Kidney epithelial cell (primary cell): ENCODE data around the gene ZCCHC14. TPM values are rescaled to one million over a fixed set of nuclear protein-coding genes. Genes with fewer than 3 reads are reported as not detected.

ENCODE experiments used
- DNase-seq: peaks from one replicate; pipeline ENCODE4 v3.0.0-alpha.2; 2010; ENCODE audit warnings: low read depth
- H3K27me3 ChIP-seq: 2 replicates; pipeline ENCODE4 v1.6.0; 2011; ENCODE audit warnings: low read length; ENCODE audit not compliant: control insufficient read depth, insufficient read depth
- H3K36me3 ChIP-seq: 2 replicates; pipeline ENCODE4 v1.5.1; 2011; ENCODE audit warnings: low read length; ENCODE audit not compliant: control insufficient read depth, insufficient read depth
- H3K4me3 ChIP-seq: 2 replicates; pipeline ENCODE4 v1.5.1; 2011; ENCODE audit warnings: low read depth, mild to moderate bottlenecking, control low read depth, low read length
- total RNA-seq: library from RNA; depleted of rRNA; stranded (reverse); fragments of >200 nt; gene quantifications from 2 replicates; pipeline ENCODE4 v1.2.3, GENCODE V29; 2015
- TF ChIP-seq, protein P1 (sequence below): IDR thresholded peaks from 2 replicates; pipeline ENCODE4 v1.5.1; 2011; ENCODE audit warnings: mild to moderate bottlenecking, moderate library complexity, low read length, control low read depth, inconsistent platforms; ENCODE audit not compliant: insufficient read depth, poor library complexity, severe bottlenecking

The ZCCHC14 gene
- total RNA-seq, 1 donor from 2014 or later: 34.6 TPM

DNA sequence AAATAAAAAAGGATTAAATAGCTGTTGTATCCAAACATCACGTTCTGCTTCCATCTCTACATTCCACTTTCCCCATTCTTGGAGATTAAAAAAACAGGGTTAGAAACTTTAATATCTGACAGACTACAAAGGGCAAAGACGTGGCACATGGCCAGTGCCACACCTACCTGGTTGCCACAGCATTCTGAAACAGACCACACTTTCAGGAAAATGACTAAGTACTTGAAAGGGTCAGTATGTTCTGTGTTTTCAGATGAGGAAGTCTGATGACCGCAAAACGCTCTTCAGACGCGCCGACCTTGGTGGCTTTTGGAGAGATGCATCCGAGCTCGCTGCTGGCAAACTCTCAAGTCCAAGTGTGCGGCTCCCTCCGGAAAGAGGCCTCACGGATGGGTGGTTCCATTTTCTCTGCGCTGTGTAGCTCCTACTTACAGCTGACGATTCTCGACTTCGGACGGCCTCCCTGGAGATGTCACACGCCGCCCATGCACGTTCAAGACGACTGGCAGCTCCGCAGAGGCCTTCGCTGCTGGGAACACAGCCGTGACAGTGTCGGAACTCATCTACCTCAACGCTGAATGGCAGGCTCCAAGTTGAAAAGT is 85.2 kb downstream of the ZCCHC14 start:
- Histone ChIP-seq H3K4me3 (no peak overlapping the region), H3K36me3 (peaks cover 6% of the 10 kb centered on the region), H3K27me3 (no peaks in the 10 kb centered on the region)
- DNase-seq: no peak
- TF ChIP-seq, protein P1, sequence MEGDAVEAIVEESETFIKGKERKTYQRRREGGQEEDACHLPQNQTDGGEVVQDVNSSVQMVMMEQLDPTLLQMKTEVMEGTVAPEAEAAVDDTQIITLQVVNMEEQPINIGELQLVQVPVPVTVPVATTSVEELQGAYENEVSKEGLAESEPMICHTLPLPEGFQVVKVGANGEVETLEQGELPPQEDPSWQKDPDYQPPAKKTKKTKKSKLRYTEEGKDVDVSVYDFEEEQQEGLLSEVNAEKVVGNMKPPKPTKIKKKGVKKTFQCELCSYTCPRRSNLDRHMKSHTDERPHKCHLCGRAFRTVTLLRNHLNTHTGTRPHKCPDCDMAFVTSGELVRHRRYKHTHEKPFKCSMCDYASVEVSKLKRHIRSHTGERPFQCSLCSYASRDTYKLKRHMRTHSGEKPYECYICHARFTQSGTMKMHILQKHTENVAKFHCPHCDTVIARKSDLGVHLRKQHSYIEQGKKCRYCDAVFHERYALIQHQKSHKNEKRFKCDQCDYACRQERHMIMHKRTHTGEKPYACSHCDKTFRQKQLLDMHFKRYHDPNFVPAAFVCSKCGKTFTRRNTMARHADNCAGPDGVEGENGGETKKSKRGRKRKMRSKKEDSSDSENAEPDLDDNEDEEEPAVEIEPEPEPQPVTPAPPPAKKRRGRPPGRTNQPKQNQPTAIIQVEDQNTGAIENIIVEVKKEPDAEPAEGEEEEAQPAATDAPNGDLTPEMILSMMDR: no peak

DNA sequence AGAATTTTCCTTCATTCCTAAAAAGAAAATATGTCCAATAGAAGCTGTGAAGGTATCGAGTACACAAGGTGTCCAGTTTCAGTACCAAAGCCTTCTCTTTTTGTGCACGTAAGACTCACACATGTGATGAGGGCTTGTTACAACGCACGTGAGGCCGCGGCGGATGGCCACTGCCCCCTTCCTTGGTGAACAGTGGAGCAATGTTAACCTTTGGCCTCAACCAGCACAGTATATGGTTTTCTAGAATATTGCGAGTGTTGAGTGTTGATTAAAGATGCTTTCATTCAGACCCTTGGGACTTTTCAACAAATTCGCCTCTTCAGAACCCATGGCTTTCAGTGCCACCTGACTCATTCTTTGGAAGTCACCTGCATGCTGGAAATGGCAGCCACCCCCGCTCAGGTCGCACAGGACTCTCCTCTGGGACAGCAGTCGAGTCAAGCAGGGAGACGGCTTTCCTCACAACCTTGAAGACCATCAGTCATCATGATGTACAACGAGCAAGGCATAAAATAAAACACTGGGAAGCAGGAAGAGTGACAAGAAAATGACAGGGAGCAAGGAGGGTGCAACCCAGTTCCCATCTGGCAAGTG is 86.2 kb downstream of the ZCCHC14 start:
- Histone ChIP-seq H3K27me3 (no peaks in the 10 kb centered on the region), H3K4me3 (no peak overlapping the region), H3K36me3 (peaks cover 6% of the 10 kb centered on the region)
- TF ChIP-seq, protein P1: no peak
- no peak for DNase-seq

DNA sequence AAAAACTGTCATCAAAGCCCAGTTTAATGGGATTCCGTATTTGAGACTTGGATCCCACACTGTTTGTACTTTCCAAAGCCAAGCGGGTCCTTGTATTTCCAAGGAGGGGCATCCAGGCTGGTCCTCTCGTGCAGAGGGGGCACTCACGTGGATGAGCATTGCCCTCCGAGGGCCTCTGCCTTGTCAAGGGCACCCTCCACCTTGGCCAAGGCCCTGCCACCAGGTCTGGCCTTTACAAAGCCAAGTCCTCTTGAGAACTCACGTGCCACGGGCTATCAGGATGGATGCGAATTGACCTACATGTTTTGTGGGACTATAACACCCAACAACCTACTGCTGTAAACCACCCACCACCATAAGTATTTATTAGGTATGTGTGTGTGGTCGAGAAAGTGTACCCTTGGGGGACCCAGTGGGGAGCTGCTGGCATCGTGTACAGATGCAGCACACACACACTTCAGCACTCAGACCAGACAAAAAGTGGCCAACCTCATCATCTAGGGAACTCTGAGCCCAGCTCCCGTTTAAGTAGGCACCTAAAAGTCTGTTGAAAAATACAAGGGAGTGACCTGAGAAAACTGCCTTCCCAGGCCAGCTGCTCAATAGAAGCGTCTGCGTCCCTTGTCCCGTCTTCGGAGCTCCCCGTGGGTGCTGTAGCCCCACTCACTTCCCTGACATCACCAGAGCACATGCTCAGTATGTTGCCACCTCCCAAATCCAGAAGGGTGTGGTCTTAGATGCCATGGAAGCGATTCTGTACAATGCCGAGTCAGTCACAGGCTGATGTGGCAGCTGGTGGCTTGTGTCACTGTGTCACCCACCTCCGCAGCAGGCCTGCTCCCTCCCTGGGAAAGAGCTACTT is 87.8 kb downstream of the ZCCHC14 start:
- no peak for DNase-seq
- Histone ChIP-seq H3K36me3 (peaks cover 6% of the 10 kb centered on the region), H3K27me3 (no peaks in the 10 kb centered on the region), H3K4me3 (no peak overlapping the region)
- TF ChIP-seq, protein P1: no peak

DNA sequence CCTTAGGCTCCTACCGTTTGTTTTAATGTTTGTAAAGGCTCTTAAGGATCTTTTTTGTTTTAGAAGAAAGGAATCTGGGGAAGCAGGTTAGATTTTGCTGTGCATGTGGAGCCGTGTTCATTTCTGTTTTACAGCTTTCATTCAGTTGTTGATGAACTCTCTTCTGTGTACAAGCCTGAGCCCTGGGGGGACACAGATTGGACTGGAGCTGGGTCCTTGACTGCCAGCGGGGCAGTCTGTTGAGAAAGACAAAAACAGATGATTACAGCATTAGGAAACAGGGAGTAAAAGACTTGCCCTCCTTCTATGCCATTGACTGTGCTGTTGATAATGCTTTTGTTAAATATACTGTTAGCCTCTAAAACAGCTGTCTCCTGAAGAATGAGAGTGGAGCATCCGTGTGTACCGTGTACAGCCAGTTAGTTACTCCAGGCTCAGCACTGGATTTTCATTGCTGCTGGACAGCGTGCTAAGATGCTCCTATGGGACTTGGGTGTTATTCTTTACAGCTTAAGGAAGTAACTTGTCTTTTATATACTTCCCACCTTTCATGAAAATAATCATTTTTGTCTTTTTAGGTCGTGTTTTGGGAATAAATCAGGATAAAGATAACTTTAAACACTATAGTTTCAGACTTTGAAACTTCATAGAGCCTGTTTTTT is 97.5 kb downstream of the ZCCHC14 start:
- DNase-seq: no peak
- no peaks in the 10 kb centered on the region for H3K27me3 ChIP-seq
- TF ChIP-seq, protein P1: no peak
- no peak overlapping the region for H3K4me3 ChIP-seq
- no peaks in the 10 kb centered on the region for H3K36me3 ChIP-seq

DNA sequence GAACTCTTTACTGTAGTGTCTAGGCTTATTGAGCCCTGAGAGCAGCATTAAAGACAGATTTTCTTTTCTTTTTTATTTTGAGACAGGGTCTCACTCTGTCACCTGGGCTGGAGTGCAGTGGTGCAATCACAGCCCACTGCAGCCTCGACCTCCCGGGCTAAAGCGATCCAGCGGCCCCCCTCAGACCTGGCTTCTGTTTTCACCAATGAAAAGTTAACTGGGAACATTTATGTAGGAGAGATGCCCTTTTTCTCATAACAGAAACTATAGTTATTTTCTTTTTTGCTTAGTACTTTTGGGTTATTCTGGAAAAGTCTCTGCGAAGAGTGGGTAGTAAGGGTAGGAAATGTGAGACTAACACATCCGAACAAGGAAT is 99.2 kb downstream of the ZCCHC14 start:
- no peak for DNase-seq
- TF ChIP-seq, protein P1: no peak
- H3K27me3 ChIP-seq: no peaks in the 10 kb centered on the region
- H3K36me3 ChIP-seq: no peaks in the 10 kb centered on the region
- H3K4me3 ChIP-seq: peak overlapping the region; percentile 88
